Sciatic nerve (tissue), 2 donors: ENCODE data around the gene LZTS3. TPM values are rescaled to one million over a fixed set of nuclear protein-coding genes. Genes with fewer than 3 reads are reported as not detected.

Source experiments
- ATAC-seq: fragments of 200-7000 bp; cut with Tn5 transposase; one replicate; pipeline ENCODE4 v1.9.1; 2020; ENCODE audit warnings: mild to moderate bottlenecking, moderate library complexity
- DNase-seq: peaks from one replicate; pipeline ENCODE4 v3.0.0-alpha.2; 2020; ENCODE audit warnings: low spot score
- intact Hi-C: fragments of 100-400 bp; cut with DNase I; formaldehyde crosslinking; loops from one replicate; pipeline ENCODE4 v1.14.2; 2022
- total RNA-seq: library from RNA; stranded (reverse); fragmentation: NEBNext Ultra II Directional; extraction: Animal tissue kit (Norgen Biotek cat#: 25700); gene quantifications from one replicate; pipeline ENCODE4 v1.2.1, GENCODE V29; 2021
- donor health status: DM: no; HTN: no; CAD: no.
- donor health status: DM: no; HTN: no; CAD: no.

LZTS3 gene
- total RNA-seq, 1 donor from 2014 or later: 10.5 TPM

- ATAC-seq: no peak
- intact Hi-C loops: no loop called here
- DNase-seq: no peak
Measured at GRCh38 chr20:3172126-3172932, 1.0 kb downstream of the LZTS3 start.

- DNase-seq: no peak
- ATAC-seq: no peak
Measured at GRCh38 chr20:3171391-3172125, 1.8 kb downstream of the LZTS3 start.

GRCh38 chr20:3168829-3169590 lies 4.3 kb downstream of the LZTS3 start:
- intact Hi-C loops: no loop called here
- ATAC-seq (no peak), DNase-seq (no peak)

More at GRCh38 chr20:3171391-3172125, 1.8 kb downstream of the LZTS3 start:
- intact Hi-C loops: no loop called here

GRCh38 chr20:3168079-3168828 lies 5.1 kb downstream of the LZTS3 start:
- DNase-seq: no peak
- intact Hi-C loops: no loop called here
- no peak for ATAC-seq

- intact Hi-C loops: no loop called here
- ATAC-seq (no peak), DNase-seq (no peak)
Measured at GRCh38 chr20:3167738-3168078, 5.6 kb downstream of the LZTS3 start.

GRCh38 chr20:3166913-3167342 lies 6.4 kb downstream of the LZTS3 start:
- no peak for ATAC-seq
- intact Hi-C loops: no loop called here
- no peak for DNase-seq

GRCh38 chr20:3166338-3166912 lies 6.9 kb downstream of the LZTS3 start:
- intact Hi-C loops: no loop called here
- ATAC-seq (no peak), DNase-seq (no peak)

GRCh38 chr20:3165473-3166337 lies 7.6 kb downstream of the LZTS3 start:
- ATAC-seq (peak; percentile 44), DNase-seq (peak; percentile 76)
- intact Hi-C loops: no loop called here

GRCh38 chr20:3164763-3165410 lies 8.5 kb downstream of the LZTS3 start:
- intact Hi-C loops: no loop called here
- ATAC-seq (no peak), DNase-seq (no peak)

GRCh38 chr20:3164043-3164762 lies 9.1 kb downstream of the LZTS3 start:
- DNase-seq (no peak), ATAC-seq (no peak)
- intact Hi-C loops: no loop called here

- no peak for DNase-seq
- intact Hi-C loops: no loop called here
- ATAC-seq: no peak
Measured at GRCh38 chr20:3163099-3164042, 10.0 kb downstream of the LZTS3 start.

GRCh38 chr20:3162080-3162611 lies 11.2 kb downstream of the LZTS3 start:
- DNase-seq: no peak
- intact Hi-C loops: no loop called here
- no peak for ATAC-seq

GRCh38 chr20:3161316-3162079 lies 11.9 kb downstream of the LZTS3 start:
- DNase-seq (no peak), ATAC-seq (no peak)
- intact Hi-C loops: no loop called here

- intact Hi-C loops: no loop called here
- no peak for ATAC-seq
- no peak for DNase-seq
Measured at GRCh38 chr20:3160418-3160817, 12.9 kb downstream of the LZTS3 start.

GRCh38 chr20:3158968-3159431 lies 14.3 kb downstream of the LZTS3 start:
- intact Hi-C loops: no loop called here
- ATAC-seq (no peak), DNase-seq (no peak)
